DMS 273 (cell line): ENCODE results near the gene VWA1.
"Not testable (repeated sequence)": the region's sequence is repeated elsewhere in the genome, so short reads cannot be mapped to it uniquely, and the experiment has no call there.

Experiments
- DNase-seq: peaks from one replicate; lab custom pipeline; 2025; ENCODE audit not compliant: unreplicated experiment; lab: John Stamatoyannopoulos, UW

Gene VWA1

DNA sequence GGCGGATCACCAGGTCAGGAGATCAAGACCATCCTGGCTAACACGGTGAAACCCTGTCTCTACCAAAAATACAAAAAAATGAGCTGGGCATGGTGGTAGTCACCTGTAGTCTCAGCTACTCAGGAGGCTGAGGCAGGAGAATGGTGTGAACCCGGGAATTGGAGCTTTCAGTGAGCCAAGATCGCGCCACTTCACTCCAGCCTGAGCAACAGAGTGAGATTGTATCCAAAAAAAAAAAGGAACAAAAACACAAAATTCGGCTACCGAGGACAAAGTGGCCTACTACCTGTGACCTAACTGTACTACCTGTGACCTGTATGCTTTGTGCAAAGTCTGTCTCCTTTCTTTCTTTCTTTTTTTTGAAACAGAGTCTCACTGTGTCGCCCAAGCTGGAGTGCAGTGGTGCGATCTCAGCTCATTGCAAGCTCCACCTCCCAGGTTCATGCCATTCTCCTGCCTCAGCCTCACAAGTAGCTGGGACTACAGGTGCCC, 32.5 kb upstream of the VWA1 start:
- DNase-seq = not testable (repeated sequence)

DNA sequence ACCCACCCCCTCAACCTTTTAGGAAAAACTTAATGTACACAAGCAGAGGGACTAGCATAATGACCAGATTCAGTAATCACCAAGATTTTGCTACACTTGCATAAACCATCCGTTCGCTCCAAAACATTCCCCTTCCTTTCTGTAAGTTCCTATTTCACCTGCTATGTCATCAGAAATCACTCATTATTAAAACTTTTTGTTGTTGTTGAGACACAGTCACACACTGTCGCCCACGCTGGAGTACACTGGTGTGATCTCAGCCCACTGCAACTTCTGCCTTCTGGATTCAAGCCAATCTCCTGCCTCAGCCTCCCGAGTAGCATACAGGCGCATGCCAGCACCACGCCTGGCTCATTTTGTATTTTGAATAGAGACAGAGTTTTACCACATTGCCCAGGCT, 31.8 kb upstream of the VWA1 start:
- DNase-seq = no peak

DNA sequence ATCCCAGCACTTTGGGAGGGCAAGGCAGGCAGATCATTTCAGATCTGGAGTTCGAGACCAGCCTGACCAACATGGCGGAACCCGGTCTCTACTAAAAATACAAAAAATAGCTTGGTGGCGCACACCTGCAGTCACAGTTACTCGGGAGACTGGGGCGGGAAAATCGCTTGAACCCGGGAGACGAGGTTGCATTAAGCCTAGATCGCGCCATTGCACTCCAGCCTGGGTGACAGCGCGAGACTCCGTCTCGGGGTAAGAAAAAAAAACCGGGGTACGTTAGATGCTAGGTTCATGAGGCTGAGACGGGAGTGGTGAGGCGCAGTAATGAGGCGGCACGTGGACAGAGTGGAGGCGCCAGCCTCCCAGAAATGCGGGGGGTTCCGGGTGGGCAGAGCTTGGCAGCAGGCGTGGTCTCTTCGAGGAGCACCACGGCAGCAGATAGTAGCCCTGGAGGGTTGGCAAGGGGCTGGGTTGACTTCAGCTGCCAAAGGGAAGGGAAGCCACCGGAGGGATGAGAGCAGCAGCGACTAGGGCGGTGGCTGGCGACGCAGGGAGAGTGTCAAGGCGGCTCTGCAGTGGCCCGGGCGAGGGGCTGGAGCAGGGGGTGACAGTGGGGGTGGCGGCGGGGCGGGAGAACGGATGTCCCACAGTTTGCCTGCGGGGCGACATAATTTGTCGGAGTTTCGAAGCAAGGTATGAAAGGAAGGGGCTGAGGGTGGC, 29.2 kb upstream of the VWA1 start:
- DNase-seq = no peak

DNA sequence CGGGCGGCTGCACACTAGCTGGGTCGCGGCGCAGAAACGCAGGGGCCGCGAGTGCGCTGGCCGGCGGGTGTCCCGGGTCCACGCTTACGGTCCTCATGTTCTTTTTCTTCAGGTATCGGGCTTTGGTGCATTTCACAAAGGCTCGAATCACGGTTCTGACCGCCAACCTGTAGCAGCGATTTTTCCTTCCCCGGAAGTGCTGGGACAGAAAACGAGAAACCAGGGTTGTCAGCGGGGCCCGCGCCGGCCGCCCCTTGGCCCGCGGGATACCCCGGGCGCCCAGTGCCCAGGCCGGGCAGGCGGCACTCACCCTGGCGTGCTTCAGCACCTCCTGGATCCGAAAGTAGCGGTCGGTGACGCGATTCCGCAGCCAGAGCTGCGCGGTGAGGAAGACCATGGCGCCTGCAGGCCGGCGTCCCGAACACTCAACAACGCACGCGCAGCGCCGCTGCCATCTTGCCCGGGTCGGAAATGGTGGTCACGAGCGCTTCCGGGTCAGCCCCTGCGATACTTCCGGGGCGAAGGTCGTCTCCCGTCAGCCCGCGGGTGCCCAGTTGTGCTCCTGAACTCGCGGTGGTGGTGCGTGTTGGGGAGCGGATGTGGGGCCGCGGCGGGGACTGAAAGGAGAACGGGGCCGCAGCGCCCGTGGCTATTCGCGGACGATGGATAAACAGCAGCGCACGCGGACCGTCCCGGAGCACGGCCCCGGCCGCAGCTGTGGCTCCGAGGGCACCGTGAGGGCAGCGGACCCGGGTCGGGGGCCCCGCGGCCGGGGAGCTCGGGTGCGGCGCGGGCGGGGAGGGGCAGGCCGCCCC, 28.5 kb upstream of the VWA1 start, which contains the start of gene MRPL20:
Gene MRPL20 (minus strand): TSS at position 473 of the 815 bp plus-strand sequence. CDS start 76 bp downstream, at position 397.
- DNase-seq = peak; percentile 96

GRCh38 chr1:1407636-1408318, 27.7 kb upstream of the VWA1 start:
- peak; percentile 70 for DNase-seq

DNA sequence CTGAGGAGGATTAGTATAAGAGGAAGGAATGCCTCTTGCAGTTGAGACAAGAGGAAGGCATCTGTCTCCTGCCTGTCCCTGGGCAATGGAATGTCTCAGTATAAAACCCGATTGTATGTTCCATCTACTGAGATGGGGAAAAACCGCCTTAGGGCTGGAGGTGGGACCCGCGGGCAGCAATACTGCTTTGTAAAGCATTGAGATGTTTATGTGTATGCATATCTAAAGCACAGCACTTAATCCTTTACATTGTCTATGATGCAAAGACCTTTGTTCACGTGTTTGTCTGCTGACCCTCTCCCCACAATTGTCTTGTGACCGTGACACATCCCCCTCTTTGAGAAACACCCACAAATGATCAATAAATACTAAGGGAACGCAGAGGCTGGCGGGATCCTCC, 25.3 kb upstream of the VWA1 start:
- not testable (repeated sequence) for DNase-seq

GRCh38 chr1:1411626-1412025, 23.9 kb upstream of the VWA1 start:
- no peak for DNase-seq

DNA sequence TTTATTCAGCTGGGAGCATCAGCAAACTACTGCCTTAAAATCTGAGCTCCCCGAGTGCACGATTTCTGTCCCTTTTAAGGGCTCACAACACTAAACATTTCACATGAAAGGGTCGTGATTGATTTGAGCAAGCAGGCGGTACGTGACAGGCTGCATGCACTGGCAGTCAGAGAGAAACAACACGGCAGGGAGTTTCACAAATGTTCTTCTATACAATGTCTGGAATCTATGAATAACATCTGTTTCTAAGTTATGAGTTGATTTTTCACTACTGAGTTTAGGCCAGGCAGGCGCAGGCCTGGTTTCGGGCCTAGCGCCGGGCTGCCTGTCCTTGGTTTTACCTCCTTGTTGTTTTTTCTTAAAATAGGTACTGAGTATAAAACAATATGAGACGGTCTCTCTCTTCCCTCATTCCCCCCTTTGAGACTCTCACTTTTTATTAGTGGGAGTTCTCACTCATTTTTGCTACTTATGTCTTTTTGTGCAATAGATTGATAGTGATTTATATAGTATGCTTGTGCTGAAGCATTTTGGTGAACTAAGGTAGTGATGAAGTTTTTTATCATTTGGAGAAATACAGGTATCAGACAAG, 23.1 kb upstream of the VWA1 start:
- not testable (repeated sequence) for DNase-seq

DNA sequence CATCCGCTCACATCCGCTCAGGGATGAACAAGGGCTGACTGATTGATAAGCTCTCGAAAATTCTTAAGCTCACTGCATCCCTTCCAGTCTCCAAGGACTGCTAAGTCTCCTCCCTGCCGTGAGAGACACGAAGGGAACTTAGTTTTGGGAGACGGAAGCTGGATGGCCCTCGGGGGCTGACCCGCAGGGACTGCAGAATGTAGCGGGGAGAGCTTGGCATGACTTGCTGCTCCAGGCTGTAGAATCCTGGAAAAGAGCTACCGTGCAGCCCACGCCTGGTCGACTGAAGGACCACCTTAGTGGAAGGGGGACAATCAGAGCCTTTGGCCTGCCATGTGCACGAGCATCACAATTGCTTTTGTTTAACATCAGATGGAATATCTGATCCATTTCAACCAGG, 19.7 kb upstream of the VWA1 start:
- DNase-seq = no peak

GRCh38 chr1:1417396-1417795, 18.1 kb upstream of the VWA1 start:
- DNase-seq = not testable (repeated sequence)

DNA sequence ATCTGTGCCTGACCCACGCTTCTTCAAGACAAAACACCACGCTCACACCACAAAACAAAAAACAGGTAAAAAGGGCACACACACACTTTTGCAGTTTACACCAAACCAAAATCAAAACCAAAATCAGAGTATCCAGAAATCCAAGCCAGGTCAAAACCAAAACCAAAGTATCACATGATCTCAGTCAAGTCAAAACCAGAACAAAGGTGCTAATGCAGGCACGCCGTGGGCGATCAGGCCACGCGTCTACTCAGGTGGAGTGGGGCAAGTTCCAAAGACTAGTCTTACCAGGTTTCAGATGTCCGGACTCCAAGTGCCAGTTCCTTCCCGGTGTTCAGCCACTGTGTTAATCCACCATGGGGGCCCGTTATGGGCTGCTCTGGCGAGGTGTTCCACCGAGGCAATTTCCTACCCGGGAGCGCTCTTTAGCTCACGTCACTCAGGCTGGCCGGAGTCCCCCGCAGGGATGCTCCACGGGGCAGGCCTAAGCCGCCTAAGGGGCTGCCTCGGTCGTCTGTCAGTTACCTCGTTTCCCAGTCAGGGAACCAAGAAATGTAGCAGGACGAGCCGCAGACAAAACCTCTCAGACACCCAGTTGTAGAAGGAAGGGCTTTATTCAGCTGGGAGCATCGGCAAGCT, 17.5 kb upstream of the VWA1 start:
- not testable (repeated sequence) for DNase-seq

DNA sequence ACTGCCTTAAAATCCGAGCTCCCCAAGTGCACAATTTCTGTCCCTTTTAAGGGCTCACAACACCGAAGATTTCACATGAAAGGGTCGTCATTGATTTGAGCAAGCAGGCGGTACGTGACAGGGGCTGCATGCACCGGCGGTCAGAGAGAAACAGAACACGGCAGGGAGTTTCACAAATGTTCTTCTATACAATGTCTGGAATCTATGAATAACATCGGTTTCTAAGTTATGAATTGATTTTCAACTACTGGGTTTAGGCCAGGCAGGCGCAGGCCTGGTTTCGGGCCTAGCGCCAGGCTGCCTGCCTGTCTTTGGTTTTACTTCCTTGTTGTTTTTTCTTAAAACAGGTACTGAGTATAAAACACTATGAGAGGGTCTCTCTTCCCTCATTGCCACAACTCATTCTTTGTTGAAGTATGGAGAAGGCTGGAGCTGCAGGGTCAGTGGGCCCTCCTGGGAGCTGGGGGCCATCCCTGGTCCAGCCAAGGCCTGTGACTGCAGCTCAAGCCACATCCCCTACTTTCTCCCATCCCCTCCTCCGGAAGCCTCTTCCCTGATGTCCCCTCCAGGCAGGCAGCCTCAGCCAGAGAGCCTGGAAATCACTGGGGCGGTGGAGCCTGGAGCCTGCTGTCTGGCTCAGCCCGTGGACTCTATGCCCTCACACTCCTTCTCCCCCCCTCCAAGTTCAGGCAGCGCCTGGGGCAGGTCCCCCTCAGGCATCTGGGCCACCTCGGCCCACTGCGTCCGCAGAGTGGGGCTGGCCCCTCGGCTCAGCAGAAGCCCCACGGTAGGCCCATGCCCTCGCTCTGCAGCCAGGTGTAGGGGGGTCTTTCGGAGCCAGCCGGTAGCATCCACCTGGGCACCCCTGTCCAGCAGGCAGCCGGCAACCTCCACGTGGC, 16.8 kb upstream of the VWA1 start:
- no peak for DNase-seq

GRCh38 chr1:1419363-1419812, 16.1 kb upstream of the VWA1 start:
- no peak for DNase-seq

DNA sequence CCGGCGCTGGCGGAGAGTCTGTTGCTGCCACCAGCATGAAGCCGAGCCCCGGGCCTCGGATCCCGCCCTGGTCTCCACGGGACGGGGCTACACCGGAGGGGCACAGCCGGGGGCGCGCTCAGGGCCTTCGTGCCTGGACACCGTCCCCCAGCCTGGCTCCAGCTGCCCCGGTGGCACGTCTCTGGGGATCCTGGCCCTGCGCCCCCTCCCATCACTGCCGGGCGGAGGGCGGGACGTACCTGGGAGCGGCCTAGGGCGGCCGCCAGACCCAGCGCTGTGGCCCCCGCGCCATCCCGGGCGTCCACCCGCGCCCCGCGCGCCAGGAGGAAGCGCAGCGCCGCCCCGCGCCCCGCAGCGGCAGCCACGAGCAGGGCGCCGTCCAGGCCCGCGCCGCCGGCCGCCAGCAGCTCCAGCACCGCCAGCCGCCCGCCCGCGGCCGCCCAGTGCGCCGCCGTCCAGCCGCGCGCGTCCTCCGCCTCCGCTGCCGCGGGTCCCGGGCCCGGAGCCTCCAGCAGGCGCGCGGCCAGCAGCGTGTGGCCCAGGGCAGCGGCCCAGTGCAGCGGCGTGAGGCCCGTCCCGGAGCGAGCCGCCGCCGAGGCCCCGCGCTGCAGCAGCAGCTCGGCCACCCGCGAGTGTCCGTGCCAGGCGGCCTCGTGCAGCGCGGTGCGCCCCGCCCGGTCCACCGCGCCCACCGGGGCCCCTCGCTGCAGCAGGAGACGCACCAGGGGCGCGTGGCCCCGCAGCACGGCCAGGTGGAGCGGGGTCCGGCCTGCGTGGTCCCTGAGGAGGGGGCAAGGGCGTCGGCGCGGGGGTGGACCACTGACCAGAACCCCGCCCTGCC, 15.5 kb upstream of the VWA1 start:
- no peak for DNase-seq

DNA sequence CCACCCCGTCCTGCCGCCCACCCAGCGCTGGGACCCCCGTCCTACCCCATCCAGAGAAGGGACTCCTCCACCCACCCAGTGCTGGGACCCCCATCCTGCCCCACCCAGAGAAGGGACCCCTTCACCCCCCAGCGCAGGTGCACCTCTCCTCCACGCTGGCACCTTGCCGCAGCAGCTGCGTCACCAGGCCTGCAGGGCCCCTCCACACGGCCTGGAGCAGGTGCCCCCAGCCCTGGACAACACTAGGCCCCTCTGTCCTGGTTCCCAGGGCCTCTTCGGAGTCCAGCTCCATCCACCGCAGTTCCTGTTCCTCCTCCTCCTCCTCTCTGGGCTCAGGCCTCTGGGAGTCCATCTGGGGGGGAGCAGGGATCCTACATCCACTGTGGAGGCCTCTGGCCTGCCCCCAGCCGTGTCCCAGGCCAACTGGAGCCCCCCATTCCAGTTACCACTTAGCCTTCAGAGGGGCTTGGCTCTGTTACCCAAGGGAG, 14.8 kb upstream of the VWA1 start:
- no peak for DNase-seq

DNA sequence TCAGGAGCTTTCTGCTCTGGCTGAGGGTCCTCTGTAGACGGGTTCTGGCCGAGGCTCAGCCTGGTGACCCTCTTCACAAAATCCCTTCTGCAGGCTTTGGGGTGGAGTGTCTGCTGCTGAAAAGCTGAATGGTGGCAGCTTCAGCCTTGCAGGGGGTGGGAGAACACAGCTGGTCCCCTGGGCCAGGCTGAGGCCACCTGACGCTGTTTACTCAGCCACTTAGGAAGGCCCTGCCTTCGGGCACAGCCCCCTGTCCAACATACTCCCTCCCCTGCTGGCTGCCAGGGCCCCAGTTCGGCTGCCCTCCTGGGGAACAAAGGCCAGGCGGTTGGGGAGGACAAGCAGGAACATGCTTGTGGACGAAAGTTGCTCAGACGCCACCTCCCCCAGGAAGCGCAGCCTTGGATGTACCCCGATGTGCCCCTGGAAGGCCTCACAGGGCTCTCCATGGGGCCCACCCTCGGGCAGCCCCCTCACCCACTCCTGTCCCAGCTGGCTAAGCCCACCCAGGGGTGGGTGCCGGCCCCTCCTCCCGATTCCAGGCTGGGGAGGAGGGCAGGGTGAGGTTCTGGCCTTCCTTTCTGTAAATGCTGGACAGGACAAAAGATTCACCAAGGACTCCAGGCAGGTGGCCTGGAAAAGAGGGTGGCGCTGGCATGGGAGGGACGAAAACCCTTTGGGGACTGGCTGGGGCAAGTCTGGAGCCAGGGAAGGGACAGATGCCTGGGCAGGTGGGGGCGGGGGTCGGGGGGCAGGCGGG, 14.2 kb upstream of the VWA1 start, which contains the start of gene ANKRD65:
Gene ANKRD65 (minus strand): TSS at position 130 of the 760 bp plus-strand sequence. CDS start 271 bp downstream, outside the sequence.
- DNase-seq = peak; percentile 88

DNA sequence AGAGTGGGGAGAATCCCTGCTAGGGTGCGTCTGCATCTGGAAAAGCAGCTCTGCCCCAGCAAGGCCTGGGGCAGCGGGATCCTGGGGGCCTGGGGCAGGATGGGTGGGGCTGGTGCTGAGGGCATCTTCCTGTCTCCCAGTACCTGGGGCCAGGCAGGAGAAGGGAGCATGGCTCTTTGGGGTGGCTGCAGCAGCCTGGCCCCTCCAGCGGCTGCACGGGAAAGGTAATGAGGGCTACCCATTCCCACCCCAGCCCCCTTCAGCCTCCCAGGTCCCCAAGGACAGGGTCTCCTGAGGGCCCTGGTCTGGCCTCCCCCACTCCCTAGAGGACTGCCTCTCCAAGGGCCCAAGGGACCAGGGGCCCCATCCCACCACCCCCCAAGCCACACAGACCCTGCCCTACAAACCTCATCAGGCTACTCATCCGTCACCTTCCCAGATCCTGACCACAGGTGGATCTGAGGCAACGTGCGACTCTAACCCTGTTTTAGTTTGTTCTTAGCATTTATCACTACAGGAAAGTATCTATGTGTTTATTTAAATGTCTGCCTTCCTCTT, 13.5 kb upstream of the VWA1 start:
- no peak for DNase-seq
